Naive thymus-derived CD4-positive, alpha-beta T cell (primary cell): ENCODE data around the gene BBS4. TPM values are rescaled to one million over a fixed set of nuclear protein-coding genes. Genes with fewer than 3 reads are reported as not detected.

Experiments used
- ATAC-seq: fragments of 150-1000 bp; cut with Tn5 transposase; 2 replicates; pipeline ENCODE4 v1.10.0; 2021; ENCODE audit warnings: mild to moderate bottlenecking, moderate library complexity
- CTCF ChIA-PET: fragments of 350-600 bp; sonication (Branson Sonifier 250); formaldehyde crosslinking; loops from one replicate; lab custom pipeline; 2021; ENCODE audit warnings: antibody characterized with exemption; lab: Charles Lee
- POLR2A ChIA-PET: fragments of 350-600 bp; sonication (Branson Sonifier 250); formaldehyde crosslinking; loops from one replicate; lab custom pipeline; 2021; ENCODE audit warnings: antibody characterized with exemption, inconsistent platforms; lab: Charles Lee
- DNase-seq, 9 donors: peaks; one replicate each; pipeline versions ENCODE4 v3.0.0 to v3.0.0-alpha.2; 2020 to 2022; ENCODE audit warnings: mixed read lengths in 1 of 9
- H3K27ac ChIP-seq: one replicate; pipeline ENCODE4 v1.7.0; 2013; ENCODE audit warnings: mild to moderate bottlenecking, low read depth, low read length, moderate library complexity
- H3K27me3 ChIP-seq, 2 donors: one replicate each; pipeline ENCODE4 v1.7.0; 2013; ENCODE audit warnings: low read length in 2 of 2, mild to moderate bottlenecking in 2 of 2, moderate library complexity in 2 of 2; ENCODE audit not compliant: control insufficient read depth in 2 of 2, insufficient read depth in 2 of 2
- H3K36me3 ChIP-seq, 3 experiments: 1 replicate in 2 of 3; 2 replicates in 1 of 3; pipeline ENCODE4 v1.7.0; 2013; ENCODE audit warnings: low read length in 3 of 3, mild to moderate bottlenecking in 3 of 3, moderate library complexity in 1 of 3; ENCODE audit not compliant: insufficient read depth in 3 of 3, control insufficient read depth in 2 of 3
- H3K4me1 ChIP-seq, 2 donors: one replicate each; pipeline ENCODE4 v1.7.0; 2013; ENCODE audit warnings: low read length in 2 of 2, mild to moderate bottlenecking in 2 of 2, moderate library complexity in 1 of 2; ENCODE audit not compliant: control insufficient read depth in 2 of 2, insufficient read depth in 2 of 2
- H3K4me3 ChIP-seq: 2 replicates; pipeline ENCODE4 v1.7.0; 2013; ENCODE audit warnings: mild to moderate bottlenecking, low read length
- H3K9me3 ChIP-seq, 3 experiments: 1 replicate in 2 of 3; 2 replicates in 1 of 3; pipeline ENCODE4 v1.7.0; 2013; ENCODE audit warnings: low read length in 3 of 3; ENCODE audit not compliant: control insufficient read depth in 2 of 3
- H3K27ac Mint-ChIP-seq, 9 donors: one replicate each; pipeline ENCODE4 v1.8.0; 2020 to 2022; ENCODE audit warnings: mixed read lengths in 9 of 9, mild to moderate bottlenecking in 8 of 9, moderate library complexity in 5 of 9, inconsistent platforms in 2 of 9
- H3K27me3 Mint-ChIP-seq, 5 donors: one replicate each; pipeline ENCODE4 v1.8.0; 2021 to 2022; ENCODE audit warnings: mixed read lengths in 5 of 5, mild to moderate bottlenecking in 1 of 5
- H3K36me3 Mint-ChIP-seq, 5 donors: one replicate each; pipeline ENCODE4 v1.8.0; 2020 to 2022; ENCODE audit warnings: mixed read lengths in 5 of 5, mild to moderate bottlenecking in 3 of 5, inconsistent platforms in 1 of 5
- H3K4me1 Mint-ChIP-seq, 7 donors: one replicate each; pipeline ENCODE4 v1.8.0; 2020 to 2022; ENCODE audit warnings: mixed read lengths in 7 of 7, mild to moderate bottlenecking in 3 of 7, inconsistent platforms in 1 of 7
- H3K4me3 Mint-ChIP-seq, 10 donors: one replicate each; pipeline ENCODE4 v1.8.0; 2020 to 2022; ENCODE audit warnings: mild to moderate bottlenecking in 10 of 10, mixed read lengths in 10 of 10, moderate library complexity in 6 of 10, inconsistent platforms in 2 of 10
- H3K9me3 Mint-ChIP-seq, 11 donors: one replicate each; pipeline ENCODE4 v1.8.0; 2020 to 2022; ENCODE audit warnings: mixed read lengths in 11 of 11, mild to moderate bottlenecking in 4 of 11, inconsistent platforms in 1 of 11, moderate library complexity in 1 of 11
- intact Hi-C, 2 donors: fragments of 100-400 bp; cut with micrococcal nuclease; formaldehyde crosslinking; loops; one replicate each; pipeline ENCODE4 v1.15.1; 2023
- polyA plus RNA-seq, 2 donors: library from polyadenylated mRNA; unstranded; fragments of 300-500 nt; fragmentation: Illumina TruSeq; gene quantifications; one replicate each; pipeline ENCODE4 v1.2.3, GENCODE V29; 2021
- total RNA-seq, 6 experiments: library from RNA in 5 of 6; stranded (reverse) in 5 of 6; gene quantifications; 1 replicate in 5 of 6; 2 replicates in 1 of 6; pipeline ENCODE4 v1.2.3 and lab custom pipeline; 2021 to 2026

BBS4 gene
- total and polyA plus RNA-seq, 7 experiments from 2014 or later = 9.6 to 26.5 (median 14.0) TPM

DNA sequence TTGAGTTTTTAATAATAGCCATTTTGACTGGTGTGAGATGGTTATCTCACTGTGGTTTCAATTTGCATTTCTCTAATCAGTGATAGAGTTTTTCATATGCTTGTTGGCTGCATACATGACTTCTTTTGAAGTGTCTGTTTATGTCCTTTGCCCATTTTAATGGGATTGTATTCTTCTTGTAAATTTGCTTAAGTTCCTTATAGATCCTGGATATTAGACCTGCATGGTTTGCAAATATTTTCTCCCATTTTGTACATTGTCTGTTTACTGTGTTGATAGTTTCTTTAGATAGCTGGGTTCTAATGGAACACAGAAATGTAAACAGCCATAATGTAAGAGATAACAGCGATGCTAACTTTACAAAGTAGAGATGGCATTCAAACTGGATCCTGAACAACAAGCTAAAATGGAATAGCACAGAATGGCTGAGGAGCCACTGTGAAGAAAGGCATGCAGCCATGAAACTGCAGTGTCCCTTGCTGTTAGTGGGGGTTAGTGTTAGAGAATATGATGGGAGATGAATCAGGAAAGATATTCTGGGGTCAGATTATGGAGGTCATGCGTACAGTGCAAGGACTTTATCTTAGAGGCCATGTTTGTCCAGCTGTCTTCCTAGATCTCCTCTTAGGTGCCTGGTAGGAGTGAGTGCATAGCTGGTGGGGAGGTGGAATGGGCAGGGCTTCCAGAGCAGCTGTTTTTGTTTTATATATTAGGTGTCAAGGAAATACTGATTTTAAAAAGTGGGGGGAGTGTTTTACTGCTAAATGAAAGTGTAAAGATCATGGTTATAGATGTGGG, 48.1 kb downstream of the BBS4 start:
- intact Hi-C loops = no loop called here
- Mint-ChIP-seq H3K27ac (peak overlapping the region in 7 of 9 donors; percentile 19 to 73 (median 33)), H3K36me3 (peaks cover 14 to 63% (median 39%) of the 10 kb centered on the region in 5 donors), H3K9me3 (peaks cover 0 to 3% (median 0%) of the 10 kb centered on the region in 11 donors), H3K4me3 (no peak overlapping the region), H3K4me1 (peaks cover 5 to 29% (median 14%) of the 10 kb centered on the region in 7 donors), H3K27me3 (no peaks in the 10 kb centered on the region)
- H3K4me3 ChIP-seq = no peak overlapping the region
- ChIA-PET CTCF (interaction anchor here (3.7 kb wide), 1 partner anchor 11 kb away, joined by 13 read pairs; no protein-coding TSS in a partner anchor), POLR2A (no interaction called here)
- peaks cover 0 to 44% (median 0%) of the 10 kb centered on the region in 3 experiments for H3K36me3 ChIP-seq
- no peaks in the 10 kb centered on the region for H3K9me3 ChIP-seq
- ATAC-seq = no peak
- DNase-seq = no peak
- H3K27ac ChIP-seq = no peak overlapping the region
- peaks cover 0 to under 1% of the 10 kb centered on the region in 2 donors for H3K4me1 ChIP-seq
- no peaks in the 10 kb centered on the region for H3K27me3 ChIP-seq

DNA sequence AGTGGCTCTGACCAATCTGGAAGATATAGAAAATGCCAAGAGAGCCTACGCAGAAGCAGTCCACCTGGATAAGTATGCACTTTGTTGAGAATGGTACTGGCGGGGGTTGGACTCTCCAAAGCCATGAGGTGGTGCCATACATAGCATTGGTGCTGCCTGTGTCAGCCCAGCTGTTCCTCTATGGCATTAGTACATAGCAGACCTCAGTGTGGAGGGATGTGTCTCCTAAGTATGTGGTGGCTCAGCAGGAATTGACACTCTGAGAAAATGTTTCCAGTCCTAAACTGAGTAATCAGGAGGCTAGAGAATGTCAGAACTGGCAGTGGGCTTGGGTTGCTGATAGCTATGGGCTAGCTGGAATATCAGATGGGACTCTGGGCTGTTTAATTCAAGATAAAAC, 49.1 kb downstream of the BBS4 start:
- ChIA-PET POLR2A (interaction anchor here (0.7 kb wide), 1 partner anchor 95 kb away, joined by 3 read pairs; no protein-coding TSS in a partner anchor), CTCF (interaction anchor here (0.6 to 3.7 kb wide), 2 partner anchors 12 to 853 kb away, joined by 3 to 13 read pairs; no protein-coding TSS in a partner anchor)
- ATAC-seq = no peak
- peaks cover 8 to 11% of the 10 kb centered on the region in 2 donors for H3K4me1 ChIP-seq
- H3K4me1 Mint-ChIP-seq = peaks cover 14 to 38% (median 24%) of the 10 kb centered on the region in 7 donors
- H3K9me3 Mint-ChIP-seq = peaks cover 0 to 6% (median 0%) of the 10 kb centered on the region in 11 donors
- no peaks in the 10 kb centered on the region for H3K9me3 ChIP-seq
- H3K36me3 ChIP-seq = peaks cover 0 to 44% (median 0%) of the 10 kb centered on the region in 3 experiments
- no peaks in the 10 kb centered on the region for H3K27me3 ChIP-seq
- no peak overlapping the region for H3K4me3 ChIP-seq
- DNase-seq = no peak
- H3K4me3 Mint-ChIP-seq = no peak overlapping the region
- intact Hi-C loops = no loop called here
- H3K36me3 Mint-ChIP-seq = peaks cover 14 to 73% (median 42%) of the 10 kb centered on the region in 5 donors
- peak overlapping the region in 3 of 9 donors; percentile 14 to 73 (median 32) for H3K27ac Mint-ChIP-seq
- no peaks in the 10 kb centered on the region for H3K27me3 Mint-ChIP-seq
- H3K27ac ChIP-seq = no peak overlapping the region

DNA sequence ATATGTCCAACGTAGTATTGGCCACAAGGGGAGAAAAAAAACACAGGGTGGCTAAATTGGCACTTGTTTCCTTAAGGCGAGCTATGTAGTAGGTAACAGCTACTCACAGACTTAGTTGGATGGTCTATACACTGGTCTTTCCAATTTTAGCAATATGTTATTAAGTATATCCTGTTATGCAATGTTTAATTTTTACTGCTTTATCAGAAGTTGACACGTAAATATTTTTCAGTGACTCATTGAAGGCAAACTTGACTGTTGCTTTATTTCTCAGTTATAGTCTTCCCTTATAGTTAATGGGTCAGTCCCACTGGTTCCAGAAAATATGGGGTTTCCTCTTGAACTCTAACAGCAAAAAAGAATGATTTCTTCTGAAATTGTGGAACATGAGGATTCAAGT, 51.1 kb downstream of the BBS4 start:
- H3K36me3 ChIP-seq = peaks cover 0 to 35% (median 0%) of the 10 kb centered on the region in 3 experiments
- peaks cover 29 to 58% (median 39%) of the 10 kb centered on the region in 7 donors for H3K4me1 Mint-ChIP-seq
- H3K27me3 Mint-ChIP-seq = no peaks in the 10 kb centered on the region
- intact Hi-C loops = no loop called here
- no peak overlapping the region for H3K4me3 Mint-ChIP-seq
- peak overlapping the region in 6 of 9 donors; percentile 18 to 99 (median 76) for H3K27ac Mint-ChIP-seq
- H3K27me3 ChIP-seq = no peaks in the 10 kb centered on the region
- peaks cover 18 to 20% of the 10 kb centered on the region in 2 donors for H3K4me1 ChIP-seq
- H3K36me3 Mint-ChIP-seq = peaks cover 13 to 83% (median 53%) of the 10 kb centered on the region in 5 donors
- no peak for ATAC-seq
- ChIA-PET CTCF (interaction anchor here (0.5 to 3.7 kb wide), 3 partner anchors 14 to 270 kb away, joined by 4 to 13 read pairs (median 8); no protein-coding TSS in a partner anchor), POLR2A (no interaction called here)
- H3K4me3 ChIP-seq = no peak overlapping the region
- DNase-seq = no peak
- no peak overlapping the region for H3K27ac ChIP-seq
- H3K9me3 ChIP-seq = no peaks in the 10 kb centered on the region
- peaks cover 0 to 6% (median 0%) of the 10 kb centered on the region in 11 donors for H3K9me3 Mint-ChIP-seq

DNA sequence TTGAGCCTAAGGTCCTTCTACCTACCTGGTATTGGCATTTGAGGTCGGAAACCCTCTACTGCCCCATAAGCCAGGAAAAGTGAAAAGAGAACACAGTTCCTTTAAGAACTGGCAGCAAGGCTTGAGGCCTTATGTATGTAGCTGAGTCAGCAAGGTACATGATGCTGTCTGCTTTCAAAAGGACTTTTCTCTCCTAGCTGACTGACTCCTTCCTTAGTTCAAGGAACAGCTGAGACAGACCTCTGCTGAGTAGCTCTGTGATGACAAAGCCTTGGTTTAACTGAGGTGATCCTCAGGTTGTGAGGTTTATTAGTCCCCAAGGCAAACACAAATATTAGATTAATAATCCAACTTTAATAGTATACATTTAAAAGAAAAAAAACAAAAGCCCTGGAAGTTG, 51.7 kb downstream of the BBS4 start:
- H3K27ac Mint-ChIP-seq = peak overlapping the region in 6 of 9 donors; percentile 18 to 99 (median 76)
- Histone ChIP-seq H3K9me3 (no peaks in the 10 kb centered on the region), H3K4me1 (peaks cover 18 to 20% of the 10 kb centered on the region in 2 donors), H3K27me3 (no peaks in the 10 kb centered on the region), H3K36me3 (peaks cover 0 to 35% (median 0%) of the 10 kb centered on the region in 3 experiments), H3K4me3 (no peak overlapping the region), H3K27ac (no peak overlapping the region)
- ChIA-PET POLR2A (no interaction called here), CTCF (no interaction called here)
- peaks cover 13 to 83% (median 58%) of the 10 kb centered on the region in 5 donors for H3K36me3 Mint-ChIP-seq
- intact Hi-C loops = no loop called here
- H3K4me3 Mint-ChIP-seq = no peak overlapping the region
- DNase-seq (no peak), ATAC-seq (no peak)
- H3K27me3 Mint-ChIP-seq = no peaks in the 10 kb centered on the region
- peaks cover 0 to 6% (median 0%) of the 10 kb centered on the region in 11 donors for H3K9me3 Mint-ChIP-seq
- H3K4me1 Mint-ChIP-seq = peaks cover 29 to 60% (median 39%) of the 10 kb centered on the region in 7 donors

DNA sequence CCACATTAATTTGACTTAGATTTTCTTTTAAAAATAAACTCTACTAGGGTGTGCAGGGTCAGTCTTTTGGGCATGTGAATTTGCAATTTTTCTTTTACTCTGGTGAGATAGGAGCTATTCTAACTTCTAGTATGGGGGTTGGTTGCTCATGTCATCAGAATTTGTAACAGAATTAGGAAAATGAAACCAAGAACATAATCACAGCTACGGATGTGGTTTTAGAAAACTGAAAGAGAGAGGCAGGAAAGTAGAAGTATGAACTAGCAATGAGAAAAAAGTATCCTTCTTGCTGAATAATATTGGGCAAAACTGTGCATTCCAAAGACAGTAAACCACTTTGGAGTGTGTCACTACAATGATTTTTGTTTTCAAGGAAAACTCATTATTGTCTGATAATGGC, 54.2 kb downstream of the BBS4 start:
- Mint-ChIP-seq H3K4me3 (peak overlapping the region; percentile 31 to 81 (median 69)), H3K27ac (peak overlapping the region; percentile 43 to 99 (median 84)), H3K4me1 (peaks cover 22 to 47% (median 35%) of the 10 kb centered on the region in 7 donors), H3K9me3 (peaks cover 0 to 6% (median 0%) of the 10 kb centered on the region in 11 donors), H3K27me3 (no peaks in the 10 kb centered on the region), H3K36me3 (peaks cover 13 to 67% (median 47%) of the 10 kb centered on the region in 5 donors)
- DNase-seq (peak in 7 of 9 donors; percentile 20 to 60 (median 37)), ATAC-seq (peak; percentile 72)
- peak overlapping the region; percentile 59 for H3K27ac ChIP-seq
- ChIA-PET POLR2A (interaction anchor here (0.7 to 1.4 kb wide), 4 partner anchors 11 to 46 kb away, joined by 3 to 6 read pairs (median 4); no protein-coding TSS in a partner anchor), CTCF (interaction anchor here (1.1 to 1.6 kb wide), 3 partner anchors 9 to 43 kb away, joined by 3 to 4 read pairs (median 3); partner anchors contain the start of gene ADPGK)
- peak overlapping the region; percentile 2 for H3K4me3 ChIP-seq
- peaks cover 0 to 29% (median 0%) of the 10 kb centered on the region in 3 experiments for H3K36me3 ChIP-seq
- intact Hi-C loops = loop anchor here (1.0 to 2.0 kb wide), 3 partner anchors 43 to 53 kb away; partner anchors contain the start of genes ADPGK (in 2 of the 2), BBS4 (in 1 of the 2) and HIGD2B (in 1 of the 2)
- H3K4me1 ChIP-seq = peaks cover 18 to 20% of the 10 kb centered on the region in 2 donors
- no peaks in the 10 kb centered on the region for H3K27me3 ChIP-seq
- H3K9me3 ChIP-seq = no peaks in the 10 kb centered on the region

DNA sequence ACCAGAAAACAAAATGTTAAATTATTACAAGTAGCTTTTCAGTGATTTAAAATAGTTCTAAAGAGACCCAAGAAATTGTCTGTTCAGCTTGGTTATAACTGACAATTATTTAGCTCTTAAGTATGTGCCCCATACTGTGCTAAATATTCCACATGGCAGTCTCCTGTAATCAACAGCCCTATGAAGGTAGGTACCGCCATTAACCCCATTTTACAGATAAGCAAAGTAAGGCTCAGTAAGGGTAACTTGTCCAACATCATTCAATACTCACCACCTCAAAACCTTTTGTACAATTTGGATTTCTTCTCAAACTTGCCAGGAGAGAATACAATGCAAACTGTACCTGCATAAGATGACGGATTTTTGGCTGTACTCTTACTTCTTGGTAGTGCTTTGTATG, 63.7 kb downstream of the BBS4 start:
- intact Hi-C loops = no loop called here
- H3K9me3 Mint-ChIP-seq = peaks cover 0 to 1% (median 0%) of the 10 kb centered on the region in 11 donors
- H3K27me3 Mint-ChIP-seq = no peaks in the 10 kb centered on the region
- H3K4me3 Mint-ChIP-seq = no peak overlapping the region
- H3K27ac ChIP-seq = no peak overlapping the region
- no peak for DNase-seq
- peaks cover 5 to 33% (median 9%) of the 10 kb centered on the region in 3 experiments for H3K36me3 ChIP-seq
- POLR2A ChIA-PET = no interaction called here
- peak overlapping the region in 2 of 9 donors; percentile 4 to 52 for H3K27ac Mint-ChIP-seq
- peaks cover 14 to 35% (median 33%) of the 10 kb centered on the region in 7 donors for H3K4me1 Mint-ChIP-seq
- H3K27me3 ChIP-seq = no peaks in the 10 kb centered on the region
- H3K4me3 ChIP-seq = no peak overlapping the region
- CTCF ChIA-PET = no interaction called here
- H3K9me3 ChIP-seq = no peaks in the 10 kb centered on the region
- no peak for ATAC-seq
- H3K4me1 ChIP-seq = peaks cover 0 to 14% of the 10 kb centered on the region in 2 donors
- peaks cover 0 to 36% (median 24%) of the 10 kb centered on the region in 5 donors for H3K36me3 Mint-ChIP-seq
